Measurements from ENCODE around the gene SFPQ.

The SFPQ gene

GRCh38 chr1:35210321-35211119 is 17.6 kb upstream of the SFPQ start:
- Histone ChIP-seq H3K9me3 (ENCODE audit: control insufficient read depth, low read length) (no peaks in the 10 kb centered on the region), H3K9ac (ENCODE audit: low read length) (no peak overlapping the region), H3K36me3 (ENCODE audit: control insufficient read depth, insufficient read depth, low read length) (no peaks in the 10 kb centered on the region), H3K27me3 (ENCODE audit: control insufficient read depth, insufficient read depth, low read length) (no peaks in the 10 kb centered on the region), H3K4me3 (ENCODE audit: low read length) (no peak overlapping the region), H3K4me1 (ENCODE audit: control insufficient read depth, insufficient read depth, low read length) (no peaks in the 10 kb centered on the region)

- Histone ChIP-seq H3K4me3 (ENCODE audit: low read length) (no peak overlapping the region), H3K27me3 (ENCODE audit: control insufficient read depth, insufficient read depth, low read length) (no peaks in the 10 kb centered on the region), H3K4me1 (ENCODE audit: control insufficient read depth, insufficient read depth, low read length) (no peaks in the 10 kb centered on the region), H3K9ac (ENCODE audit: low read length) (no peak overlapping the region), H3K9me3 (ENCODE audit: control insufficient read depth, low read length) (no peaks in the 10 kb centered on the region), H3K36me3 (ENCODE audit: control insufficient read depth, insufficient read depth, low read length) (no peaks in the 10 kb centered on the region)
Measured at GRCh38 chr1:35203295-35203694, 10.3 kb upstream of the SFPQ start.

GRCh38 chr1:35202048-35202719 is 9.2 kb upstream of the SFPQ start:
- H3K9me3 ChIP-seq (ENCODE audit: control insufficient read depth, low read length), result no peaks in the 10 kb centered on the region
- H3K9ac ChIP-seq (ENCODE audit: low read length), result no peak overlapping the region
- H3K27me3 ChIP-seq (ENCODE audit: control insufficient read depth, insufficient read depth, low read length), result no peaks in the 10 kb centered on the region
- H3K4me1 ChIP-seq (ENCODE audit: control insufficient read depth, insufficient read depth, low read length), result no peaks in the 10 kb centered on the region
- no peaks in the 10 kb centered on the region for H3K36me3 ChIP-seq (ENCODE audit: control insufficient read depth, insufficient read depth, low read length)
- no peak overlapping the region for H3K4me3 ChIP-seq (ENCODE audit: low read length)

- H3K4me3 ChIP-seq (ENCODE audit: low read length), result no peak overlapping the region
- H3K4me1 ChIP-seq (ENCODE audit: control insufficient read depth, insufficient read depth, low read length), result no peaks in the 10 kb centered on the region
- no peaks in the 10 kb centered on the region for H3K36me3 ChIP-seq (ENCODE audit: control insufficient read depth, insufficient read depth, low read length)
- no peaks in the 10 kb centered on the region for H3K27me3 ChIP-seq (ENCODE audit: control insufficient read depth, insufficient read depth, low read length)
- H3K9ac ChIP-seq (ENCODE audit: low read length), result no peak overlapping the region
- H3K9me3 ChIP-seq (ENCODE audit: control insufficient read depth, low read length), result no peaks in the 10 kb centered on the region
Measured at GRCh38 chr1:35201631-35202030, 8.7 kb upstream of the SFPQ start.

- Histone ChIP-seq H3K27me3 (ENCODE audit: control insufficient read depth, insufficient read depth, low read length) (no peaks in the 10 kb centered on the region), H3K9me3 (ENCODE audit: control insufficient read depth, low read length) (no peaks in the 10 kb centered on the region), H3K36me3 (ENCODE audit: control insufficient read depth, insufficient read depth, low read length) (no peaks in the 10 kb centered on the region), H3K4me1 (ENCODE audit: control insufficient read depth, insufficient read depth, low read length) (no peaks in the 10 kb centered on the region), H3K9ac (ENCODE audit: low read length) (peak overlapping the region; percentile 100), H3K4me3 (ENCODE audit: low read length) (peak overlapping the region; percentile 64)
Measured at GRCh38 chr1:35192056-35192852, 691 bp downstream of the SFPQ start.

- peak overlapping the region; percentile 100 for H3K9ac ChIP-seq (ENCODE audit: low read length)
- no peaks in the 10 kb centered on the region for H3K36me3 ChIP-seq (ENCODE audit: control insufficient read depth, insufficient read depth, low read length)
- no peaks in the 10 kb centered on the region for H3K27me3 ChIP-seq (ENCODE audit: control insufficient read depth, insufficient read depth, low read length)
- H3K4me3 ChIP-seq (ENCODE audit: low read length), result peak overlapping the region; percentile 64
- no peaks in the 10 kb centered on the region for H3K9me3 ChIP-seq (ENCODE audit: control insufficient read depth, low read length)
- H3K4me1 ChIP-seq (ENCODE audit: control insufficient read depth, insufficient read depth, low read length), result no peaks in the 10 kb centered on the region
Measured at GRCh38 chr1:35191429-35192055, 1.4 kb downstream of the SFPQ start.

GRCh38 chr1:35190784-35191183 is 2.2 kb downstream of the SFPQ start:
- no peaks in the 10 kb centered on the region for H3K9me3 ChIP-seq (ENCODE audit: control insufficient read depth, low read length)
- no peaks in the 10 kb centered on the region for H3K36me3 ChIP-seq (ENCODE audit: control insufficient read depth, insufficient read depth, low read length)
- H3K9ac ChIP-seq (ENCODE audit: low read length), result peak overlapping the region; percentile 100
- H3K4me3 ChIP-seq (ENCODE audit: low read length), result peak overlapping the region; percentile 64
- H3K27me3 ChIP-seq (ENCODE audit: control insufficient read depth, insufficient read depth, low read length), result no peaks in the 10 kb centered on the region
- H3K4me1 ChIP-seq (ENCODE audit: control insufficient read depth, insufficient read depth, low read length), result no peaks in the 10 kb centered on the region

GRCh38 chr1:35188578-35189392 is 4.2 kb downstream of the SFPQ start:
- Histone ChIP-seq H3K4me3 (ENCODE audit: low read length) (no peak overlapping the region), H3K36me3 (ENCODE audit: control insufficient read depth, insufficient read depth, low read length) (no peaks in the 10 kb centered on the region), H3K9ac (ENCODE audit: low read length) (no peak overlapping the region)

GRCh38 chr1:35187816-35188342 is 5.1 kb downstream of the SFPQ start:
- Histone ChIP-seq H3K9ac (ENCODE audit: low read length) (no peak overlapping the region), H3K36me3 (ENCODE audit: control insufficient read depth, insufficient read depth, low read length) (peaks cover under 1% of the 10 kb centered on the region), H3K9me3 (ENCODE audit: control insufficient read depth, low read length) (no peaks in the 10 kb centered on the region), H3K4me3 (ENCODE audit: low read length) (no peak overlapping the region), H3K4me1 (ENCODE audit: control insufficient read depth, insufficient read depth, low read length) (no peaks in the 10 kb centered on the region), H3K27me3 (ENCODE audit: control insufficient read depth, insufficient read depth, low read length) (no peaks in the 10 kb centered on the region)

More at GRCh38 chr1:35188578-35189392, 4.2 kb downstream of the SFPQ start:
- H3K9me3 ChIP-seq (ENCODE audit: control insufficient read depth, low read length), result no peaks in the 10 kb centered on the region
- H3K4me1 ChIP-seq (ENCODE audit: control insufficient read depth, insufficient read depth, low read length), result no peaks in the 10 kb centered on the region
- H3K27me3 ChIP-seq (ENCODE audit: control insufficient read depth, insufficient read depth, low read length), result no peaks in the 10 kb centered on the region

- Histone ChIP-seq H3K9ac (ENCODE audit: low read length) (no peak overlapping the region), H3K36me3 (ENCODE audit: control insufficient read depth, insufficient read depth, low read length) (peaks cover 9% of the 10 kb centered on the region), H3K9me3 (ENCODE audit: control insufficient read depth, low read length) (no peaks in the 10 kb centered on the region), H3K4me3 (ENCODE audit: low read length) (no peak overlapping the region), H3K4me1 (ENCODE audit: control insufficient read depth, insufficient read depth, low read length) (no peaks in the 10 kb centered on the region), H3K27me3 (ENCODE audit: control insufficient read depth, insufficient read depth, low read length) (no peaks in the 10 kb centered on the region)
Measured at GRCh38 chr1:35186239-35186638, 6.7 kb downstream of the SFPQ start.

- H3K27me3 ChIP-seq (ENCODE audit: control insufficient read depth, insufficient read depth, low read length), result no peaks in the 10 kb centered on the region
- H3K9me3 ChIP-seq (ENCODE audit: control insufficient read depth, low read length), result no peaks in the 10 kb centered on the region
- H3K36me3 ChIP-seq (ENCODE audit: control insufficient read depth, insufficient read depth, low read length), result peaks cover 9% of the 10 kb centered on the region
- no peaks in the 10 kb centered on the region for H3K4me1 ChIP-seq (ENCODE audit: control insufficient read depth, insufficient read depth, low read length)
- H3K4me3 ChIP-seq (ENCODE audit: low read length), result no peak overlapping the region
- H3K9ac ChIP-seq (ENCODE audit: low read length), result no peak overlapping the region
Measured at GRCh38 chr1:35185200-35185599, 7.7 kb downstream of the SFPQ start.

All from mucosa of stomach (tissue), 1 donor.